CD14-positive monocyte (primary cell): ENCODE results near the gene RAX2. TPM values are rescaled to one million over a fixed set of nuclear protein-coding genes. Genes with fewer than 3 reads are reported as not detected.

Source experiments
- DNase-seq, 3 donors: peaks; one replicate each; pipeline ENCODE4 v3.0.0-alpha.2; 2011 to 2022
- H2AFZ ChIP-seq: 2 replicates; pipeline ENCODE4 v1.6.0; 2012; ENCODE audit warnings: mild to moderate bottlenecking, low read depth, low read length, inconsistent platforms; ENCODE audit not compliant: insufficient read depth, poor library complexity, severe bottlenecking
- H3K27ac ChIP-seq, 2 donors: 1 replicate in 1 of 2; 2 replicates in 1 of 2; pipeline ENCODE4 v1.5.1; 2012 to 2013; ENCODE audit warnings: low read length in 2 of 2, control low read depth in 1 of 2, inconsistent platforms in 1 of 2, low read depth in 1 of 2, mild to moderate bottlenecking in 1 of 2
- H3K27me3 ChIP-seq, 2 donors: one replicate each; pipeline versions ENCODE4 v1.6.0 to v1.6.1; 2011 to 2013; ENCODE audit warnings: low read length in 2 of 2; ENCODE audit not compliant: control insufficient read depth in 2 of 2, insufficient read depth in 2 of 2
- H3K36me3 ChIP-seq, 2 donors: replicated peaks in 1 of 2; 1 replicate in 1 of 2; 2 replicates in 1 of 2; pipeline versions ENCODE4 v1.5.1 to v1.6.1; 2012 to 2013; ENCODE audit warnings: low read length in 2 of 2, control low read depth in 1 of 2, inconsistent platforms in 1 of 2, mild to moderate bottlenecking in 1 of 2; ENCODE audit not compliant: insufficient read depth in 2 of 2, control insufficient read depth in 1 of 2
- H3K4me1 ChIP-seq, 2 donors: 1 replicate in 1 of 2; 2 replicates in 1 of 2; pipeline versions ENCODE4 v1.5.1 to v1.6.1; 2012 to 2013; ENCODE audit warnings: low read length in 2 of 2, control low read depth in 1 of 2, inconsistent platforms in 1 of 2, mild to moderate bottlenecking in 1 of 2, moderate library complexity in 1 of 2; ENCODE audit not compliant: insufficient read depth in 2 of 2, control insufficient read depth in 1 of 2
- H3K4me2 ChIP-seq: replicated peaks from 2 replicates; pipeline ENCODE3; 2012; ENCODE audit warnings: low read length, moderate library complexity, mild to moderate bottlenecking; ENCODE audit not compliant: poor library complexity, severe bottlenecking; ENCODE audit errors: extremely low read depth
- H3K4me3 ChIP-seq, 3 experiments: fragments of 200-600 bp in 1 of 3; sonication (generic) in 1 of 3; replicated peaks in 1 of 3; 1 replicate in 2 of 3; 2 replicates in 1 of 3; pipeline ENCODE4 v1.5.1; 2011 to 2013; ENCODE audit warnings: low read length in 3 of 3, mild to moderate bottlenecking in 3 of 3, control low read depth in 2 of 3, low read depth in 2 of 3, inconsistent platforms in 1 of 3, moderate library complexity in 1 of 3
- H3K79me2 ChIP-seq: 2 replicates; pipeline ENCODE4 v1.6.0; 2012; ENCODE audit warnings: mild to moderate bottlenecking, control low read depth, inconsistent platforms, low read length, moderate library complexity; ENCODE audit not compliant: insufficient read depth
- H3K9ac ChIP-seq: 2 replicates; pipeline ENCODE4 v1.6.0; 2017; ENCODE audit warnings: low read length, mild to moderate bottlenecking; ENCODE audit not compliant: insufficient read depth, poor library complexity, severe bottlenecking
- H3K9me3 ChIP-seq, 2 donors: replicated peaks in 1 of 2; 1 replicate in 1 of 2; 2 replicates in 1 of 2; pipeline versions ENCODE4 v1.5.1 to v1.6.1; 2012 to 2013; ENCODE audit warnings: low read length in 2 of 2, control low read depth in 1 of 2; ENCODE audit not compliant: control insufficient read depth in 1 of 2, insufficient read depth in 1 of 2
- H4K20me1 ChIP-seq: 2 replicates; pipeline ENCODE4 v1.6.0; 2012; ENCODE audit warnings: mild to moderate bottlenecking, low read length, control low read depth, moderate library complexity; ENCODE audit not compliant: insufficient read depth
- H3K27ac Mint-ChIP-seq, 7 donors: one replicate each; pipeline ENCODE4 v1.8.0; 2020; ENCODE audit warnings: mild to moderate bottlenecking in 7 of 7, mixed read lengths in 7 of 7, moderate library complexity in 6 of 7, inconsistent platforms in 2 of 7
- H3K27me3 Mint-ChIP-seq, 3 donors: one replicate each; pipeline ENCODE4 v1.8.0; 2021 to 2022; ENCODE audit warnings: low read depth in 3 of 3, mild to moderate bottlenecking in 3 of 3, mixed read lengths in 3 of 3, moderate library complexity in 3 of 3, inconsistent platforms in 1 of 3
- H3K36me3 Mint-ChIP-seq, 2 donors: one replicate each; pipeline ENCODE4 v1.8.0; 2020; ENCODE audit warnings: mixed read lengths in 2 of 2, inconsistent platforms in 1 of 2, mild to moderate bottlenecking in 1 of 2
- H3K4me1 Mint-ChIP-seq: one replicate; pipeline ENCODE4 v1.8.0; 2020; ENCODE audit warnings: mild to moderate bottlenecking, mixed read lengths
- H3K4me3 Mint-ChIP-seq, 2 donors: one replicate each; pipeline ENCODE4 v1.8.0; 2020; ENCODE audit warnings: mild to moderate bottlenecking in 2 of 2, mixed read lengths in 2 of 2, moderate library complexity in 1 of 2
- H3K9me3 Mint-ChIP-seq, 7 donors: one replicate each; pipeline ENCODE4 v1.8.0; 2020 to 2022; ENCODE audit warnings: mixed read lengths in 7 of 7, mild to moderate bottlenecking in 6 of 7, moderate library complexity in 6 of 7, inconsistent platforms in 2 of 7
- WGBS: methylation state at CpG from one replicate; pipeline ENCODE4 v1.1.5; 2013; ENCODE audit warnings: missing lambda C conversion rate; ENCODE audit not compliant: insufficient coverage; 5-methylcytosine and 5-hydroxymethylcytosine counted together
- intact Hi-C, 2 donors: fragments of 100-400 bp; cut with micrococcal nuclease; formaldehyde crosslinking; loops; one replicate each; pipeline versions ENCODE4 v1.15.0 to v1.15.1; 2023
- polyA plus RNA-seq, 3 donors: library from polyadenylated mRNA; depleted of rRNA in 1 of 3; unstranded in 2 of 3; stranded (reverse) in 1 of 3; fragments of 300-500 nt in 2 of 3; fragments of >200 nt in 1 of 3; fragmentation: Illumina TruSeq in 2 of 3; gene quantifications; 1 replicate in 2 of 3; 2 replicates in 1 of 3; pipeline ENCODE4 v1.2.3, GENCODE V29; 2012 to 2021
- TF ChIP-seq, protein P1 (sequence below): fragments of 200-600 bp; IDR thresholded peaks from one replicate; pipeline ENCODE4 v1.8.0; 2022; ENCODE audit warnings: antibody characterized with exemption, mild to moderate bottlenecking

Gene RAX2
- polyA plus RNA-seq, 3 donors = not detected

DNA sequence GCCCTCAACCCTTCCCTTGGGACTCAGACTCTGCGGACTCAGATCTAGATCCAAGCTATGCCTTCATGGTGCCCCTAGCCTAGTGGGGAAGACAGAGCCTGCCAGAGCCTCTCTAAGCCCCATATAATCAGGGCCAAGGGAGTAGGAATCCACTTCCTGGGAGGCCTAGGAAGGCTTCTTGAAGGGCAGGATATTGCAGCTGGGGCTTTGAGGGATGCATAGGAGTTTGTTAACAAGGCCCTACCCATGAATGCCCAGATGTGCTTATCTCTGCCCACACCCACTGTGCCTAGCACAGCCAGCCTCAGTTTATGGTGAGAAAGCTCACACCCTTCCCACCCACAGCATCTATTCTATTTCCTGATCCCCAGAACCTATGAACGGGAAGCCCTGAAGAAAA, 21.8 kb downstream of the RAX2 start:
- Mint-ChIP-seq H3K9me3 (peaks cover 0 to 5% (median 3%) of the 10 kb centered on the region in 7 donors), H3K27ac (no peak overlapping the region), H3K4me3 (no peak overlapping the region), H3K36me3 (peaks cover 18 to 25% of the 10 kb centered on the region in 2 donors), H3K27me3 (peaks cover 0 to 2% (median 0%) of the 10 kb centered on the region in 3 donors), H3K4me1 (no peaks in the 10 kb centered on the region)
- Histone ChIP-seq H3K9me3 (peaks cover 0 to 3% of the 10 kb centered on the region in 2 donors), H3K27ac (no peak overlapping the region), H3K79me2 (no peaks in the 10 kb centered on the region), H2AFZ (no peak overlapping the region), H3K36me3 (peaks cover 15 to 29% of the 10 kb centered on the region in 2 donors), H4K20me1 (no peaks in the 10 kb centered on the region), H3K4me1 (no peaks in the 10 kb centered on the region), H3K9ac (no peak overlapping the region), H3K4me3 (no peak overlapping the region), H3K4me2 (no peak overlapping the region), H3K27me3 (no peaks in the 10 kb centered on the region)
- DNase-seq = no peak
- intact Hi-C loops = no loop called here
- 100% methylated on average over 2 of the region's 2 CpGs for WGBS
- TF ChIP-seq, protein P1, sequence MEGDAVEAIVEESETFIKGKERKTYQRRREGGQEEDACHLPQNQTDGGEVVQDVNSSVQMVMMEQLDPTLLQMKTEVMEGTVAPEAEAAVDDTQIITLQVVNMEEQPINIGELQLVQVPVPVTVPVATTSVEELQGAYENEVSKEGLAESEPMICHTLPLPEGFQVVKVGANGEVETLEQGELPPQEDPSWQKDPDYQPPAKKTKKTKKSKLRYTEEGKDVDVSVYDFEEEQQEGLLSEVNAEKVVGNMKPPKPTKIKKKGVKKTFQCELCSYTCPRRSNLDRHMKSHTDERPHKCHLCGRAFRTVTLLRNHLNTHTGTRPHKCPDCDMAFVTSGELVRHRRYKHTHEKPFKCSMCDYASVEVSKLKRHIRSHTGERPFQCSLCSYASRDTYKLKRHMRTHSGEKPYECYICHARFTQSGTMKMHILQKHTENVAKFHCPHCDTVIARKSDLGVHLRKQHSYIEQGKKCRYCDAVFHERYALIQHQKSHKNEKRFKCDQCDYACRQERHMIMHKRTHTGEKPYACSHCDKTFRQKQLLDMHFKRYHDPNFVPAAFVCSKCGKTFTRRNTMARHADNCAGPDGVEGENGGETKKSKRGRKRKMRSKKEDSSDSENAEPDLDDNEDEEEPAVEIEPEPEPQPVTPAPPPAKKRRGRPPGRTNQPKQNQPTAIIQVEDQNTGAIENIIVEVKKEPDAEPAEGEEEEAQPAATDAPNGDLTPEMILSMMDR = no peak

- TF ChIP-seq, protein P1 = no peak
- H4K20me1 ChIP-seq = no peaks in the 10 kb centered on the region
Observed at GRCh38 chr19:3748965-3749364, 23.1 kb downstream of the RAX2 start.

More at GRCh38 chr19:3748965-3749364, 23.1 kb downstream of the RAX2 start:
- H3K4me2 ChIP-seq = no peak overlapping the region
- H3K9ac ChIP-seq = no peak overlapping the region
- H3K4me3 ChIP-seq = no peak overlapping the region
- Mint-ChIP-seq H3K27ac (no peak overlapping the region), H3K27me3 (no peaks in the 10 kb centered on the region), H3K4me3 (no peak overlapping the region), H3K4me1 (no peaks in the 10 kb centered on the region), H3K36me3 (peaks cover 18 to 25% of the 10 kb centered on the region in 2 donors), H3K9me3 (peaks cover 0 to 5% (median 3%) of the 10 kb centered on the region in 7 donors)
- peaks cover 15 to 29% of the 10 kb centered on the region in 2 donors for H3K36me3 ChIP-seq
- H3K79me2 ChIP-seq = no peaks in the 10 kb centered on the region
- peaks cover 0 to 3% of the 10 kb centered on the region in 2 donors for H3K9me3 ChIP-seq
- no peak overlapping the region for H2AFZ ChIP-seq
- no peaks in the 10 kb centered on the region for H3K27me3 ChIP-seq
- H3K27ac ChIP-seq = no peak overlapping the region
- no peak for DNase-seq
- WGBS = no CpG with 5 or more reads among the region's 8 CpGs
- intact Hi-C loops = no loop called here
- H3K4me1 ChIP-seq = no peaks in the 10 kb centered on the region
